ENCODE data around the gene C19orf47.
"Not testable (repeated sequence)": the region's sequence is repeated elsewhere in the genome, so short reads cannot be mapped to it uniquely, and the experiment has no call there.

C19orf47 gene

GRCh38 chr19:40355975-40356680 lies 7.9 kb upstream of the C19orf47 start:
- no peak for DNase-seq (ENCODE audit: low read depth in 2 of 2, low spot score in 1 of 2)

- no peak for DNase-seq (ENCODE audit: low read depth in 2 of 2, low spot score in 1 of 2)
These were observed 837 bp upstream of the C19orf47 start for GRCh38 chr19:40348961-40349507.

- no peak for DNase-seq (ENCODE audit: low read depth in 2 of 2, low spot score in 1 of 2)
These were observed 3.8 kb downstream of the C19orf47 start for GRCh38 chr19:40344422-40344821.

- DNase-seq (ENCODE audit: low read depth in 2 of 2, low spot score in 1 of 2), result no peak
These were observed 5.4 kb downstream of the C19orf47 start for GRCh38 chr19:40342644-40343311.

- DNase-seq (ENCODE audit: low read depth in 2 of 2, low spot score in 1 of 2), result no peak
These were observed 6.4 kb downstream of the C19orf47 start for GRCh38 chr19:40341601-40342482.

- no peak for DNase-seq (ENCODE audit: low read depth in 2 of 2, low spot score in 1 of 2)
These were observed 9.0 kb downstream of the C19orf47 start for GRCh38 chr19:40339018-40339728.

GRCh38 chr19:40337594-40337993 lies 10.6 kb downstream of the C19orf47 start:
- DNase-seq (ENCODE audit: low read depth in 2 of 2, low spot score in 1 of 2), result no peak

GRCh38 chr19:40337107-40337506 lies 11.1 kb downstream of the C19orf47 start:
- DNase-seq (ENCODE audit: low read depth in 2 of 2, low spot score in 1 of 2), result no peak

- DNase-seq (ENCODE audit: low read depth in 2 of 2, low spot score in 1 of 2), result no peak
These were observed 11.6 kb downstream of the C19orf47 start for GRCh38 chr19:40336601-40336900.

GRCh38 chr19:40335855-40336600 lies 12.2 kb downstream of the C19orf47 start:
- DNase-seq (ENCODE audit: low read depth in 2 of 2, low spot score in 1 of 2), result no peak

- no peak for DNase-seq (ENCODE audit: low read depth in 2 of 2, low spot score in 1 of 2)
These were observed 13.1 kb downstream of the C19orf47 start for GRCh38 chr19:40335101-40335500.

- not testable (repeated sequence) for DNase-seq (ENCODE audit: low read depth in 2 of 2, low spot score in 1 of 2)
These were observed 15.1 kb downstream of the C19orf47 start for GRCh38 chr19:40333083-40333482.

GRCh38 chr19:40332669-40333068 lies 15.5 kb downstream of the C19orf47 start:
- DNase-seq (ENCODE audit: low read depth in 2 of 2, low spot score in 1 of 2), result no peak

- DNase-seq (ENCODE audit: low read depth in 2 of 2, low spot score in 1 of 2), result no peak
These were observed 17.1 kb downstream of the C19orf47 start for GRCh38 chr19:40331052-40331451.

- no peak for DNase-seq (ENCODE audit: low read depth in 2 of 2, low spot score in 1 of 2)
These were observed 22.0 kb downstream of the C19orf47 start for GRCh38 chr19:40326201-40326600.

- DNase-seq (ENCODE audit: low read depth in 2 of 2, low spot score in 1 of 2), result no peak
These were observed 24.5 kb downstream of the C19orf47 start for GRCh38 chr19:40323705-40324104.

GRCh38 chr19:40322951-40323615 lies 25.1 kb downstream of the C19orf47 start:
- DNase-seq (ENCODE audit: low read depth in 2 of 2, low spot score in 1 of 2), result no peak

- DNase-seq (ENCODE audit: low read depth in 2 of 2, low spot score in 1 of 2), result no peak
These were observed 26.0 kb downstream of the C19orf47 start for GRCh38 chr19:40322271-40322610.

- DNase-seq (ENCODE audit: low read depth in 2 of 2, low spot score in 1 of 2), result no peak
These were observed 26.5 kb downstream of the C19orf47 start for GRCh38 chr19:40321566-40322270.
